NOMO-1 (cell line): ENCODE measurements around the gene SMURF2.
"Not testable (repeated sequence)": the region's sequence is repeated elsewhere in the genome, so short reads cannot be mapped to it uniquely, and the experiment has no call there.

Experiments
- DNase-seq, 2 experiments: peaks; one replicate each; lab custom pipeline; 2025; ENCODE audit not compliant: unreplicated experiment in 2 of 2; lab: John Stamatoyannopoulos, UW

The SMURF2 gene

DNA sequence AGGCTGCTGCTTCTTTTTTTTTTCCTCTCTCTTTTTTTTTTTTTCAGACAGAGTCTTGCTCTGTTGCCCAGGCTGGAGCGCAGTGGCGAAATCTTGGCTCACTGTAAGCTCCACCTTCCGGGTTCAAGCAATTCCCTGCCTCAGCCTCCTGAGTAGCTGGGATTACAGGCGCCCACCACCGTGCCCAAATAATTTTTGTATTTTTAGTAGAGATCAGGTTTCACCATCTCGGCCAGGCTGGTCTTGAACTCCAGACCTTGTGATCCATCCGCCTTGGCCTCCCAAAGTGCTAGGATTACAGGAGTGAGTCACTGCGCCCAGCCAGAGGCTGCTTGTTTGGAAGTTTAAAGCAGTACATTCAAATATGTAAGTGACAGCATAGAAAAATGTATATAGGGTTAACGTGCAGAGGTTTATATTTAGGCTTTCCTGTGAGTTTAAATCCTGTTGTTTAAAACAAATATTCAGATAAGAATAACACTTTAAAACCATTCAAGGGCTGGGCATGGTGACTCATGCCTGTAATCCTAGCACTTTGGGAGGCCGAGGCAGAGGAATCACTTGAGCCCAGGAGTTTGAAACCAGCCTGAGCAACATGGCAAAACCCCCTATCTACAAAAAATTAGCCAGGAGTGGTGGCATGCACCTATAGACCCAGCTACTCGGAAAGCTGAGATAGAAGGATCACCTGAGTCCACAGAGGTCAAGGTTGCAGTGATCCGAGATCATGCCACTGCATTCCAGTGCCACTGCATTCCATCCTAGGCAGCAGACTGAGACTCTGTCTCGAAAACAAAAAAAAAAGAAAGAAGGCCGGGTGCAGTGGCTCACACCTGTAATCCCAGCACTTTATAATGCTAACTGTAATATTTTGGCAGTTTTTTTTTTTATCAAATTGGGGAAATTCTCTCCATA lies 6.0 kb upstream of the SMURF2 start:
- DNase-seq, result not testable (repeated sequence)

DNA sequence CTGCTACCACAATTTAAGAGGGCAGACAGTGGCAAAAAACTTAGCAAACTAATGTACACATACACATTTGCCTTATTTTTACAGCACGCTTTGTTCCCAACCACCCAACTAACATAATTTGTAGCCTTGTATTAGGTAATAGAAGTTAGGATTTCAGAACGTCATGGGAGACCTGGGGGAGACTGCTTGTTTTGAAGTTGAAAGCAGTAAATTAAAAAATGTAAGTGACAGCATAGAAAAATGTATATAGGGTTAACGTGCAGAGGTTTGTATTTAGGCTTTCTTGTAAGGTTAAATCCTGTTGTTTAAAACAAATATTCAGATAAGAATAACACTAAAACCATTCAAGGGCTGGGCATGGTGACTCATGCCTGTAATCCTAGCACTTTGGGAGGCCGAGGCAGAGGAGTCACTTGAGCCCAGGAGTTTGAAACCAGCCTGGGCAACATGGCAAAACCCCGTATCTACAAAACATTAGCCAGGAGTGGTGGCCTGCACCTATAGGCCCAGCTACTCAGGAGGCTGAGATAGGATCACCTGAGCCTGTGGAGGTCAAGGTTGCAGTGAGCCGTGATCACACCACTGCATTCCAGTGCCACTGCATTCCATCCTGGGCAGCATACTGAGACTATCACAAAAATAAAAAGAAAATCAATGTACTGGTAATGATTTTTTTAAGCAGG lies 2.3 kb upstream of the SMURF2 start:
- DNase-seq, result not testable (repeated sequence)

DNA sequence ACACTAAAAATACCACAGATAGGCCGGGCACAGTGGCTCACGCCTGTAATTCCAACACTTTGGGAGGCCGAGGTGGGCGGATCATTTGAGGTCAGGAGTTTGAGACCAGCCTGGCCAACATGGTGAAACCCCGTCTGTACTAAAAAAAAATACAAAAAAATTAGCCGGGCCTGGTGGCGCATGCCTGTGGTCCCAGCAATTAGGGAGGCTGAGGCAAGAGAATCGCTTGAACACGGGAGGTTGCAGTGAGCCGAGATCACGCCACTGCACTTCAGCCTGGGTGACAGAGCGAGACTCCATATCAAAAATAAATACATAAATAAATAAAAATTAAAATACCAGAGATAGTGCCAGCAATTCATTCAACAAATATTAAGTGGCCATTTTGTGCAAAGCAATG lies 1.7 kb upstream of the SMURF2 start:
- not testable (repeated sequence) for DNase-seq

DNA sequence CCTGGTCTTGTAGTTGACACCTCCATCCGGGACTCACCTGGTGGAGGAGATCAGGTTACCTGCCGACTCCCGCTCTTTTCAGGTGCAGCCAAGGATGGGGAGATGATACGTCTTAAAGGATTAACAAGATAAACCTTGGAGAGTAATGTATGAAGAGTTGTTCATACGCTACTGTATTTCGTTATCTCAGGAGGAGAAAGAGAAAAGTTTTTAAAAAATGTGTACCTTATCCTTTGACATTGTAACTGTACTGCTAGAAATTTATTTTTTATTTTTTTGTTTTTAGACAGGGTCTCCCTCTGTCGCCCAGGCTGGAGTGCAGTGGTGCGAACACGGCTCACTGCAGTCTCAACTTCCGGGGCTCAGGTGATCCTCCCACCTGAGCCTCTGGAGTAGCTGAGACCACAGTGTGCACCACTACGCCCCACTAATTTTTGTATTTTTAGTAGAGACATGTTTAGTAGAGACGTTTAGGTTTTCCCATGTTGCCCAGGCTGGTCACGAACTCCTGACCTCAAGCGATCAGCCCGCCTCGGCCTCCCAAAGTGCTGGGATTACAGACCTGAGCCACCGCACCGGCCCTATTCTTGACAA lies 764 bp upstream of the SMURF2 start:
- DNase-seq, result no peak

DNA sequence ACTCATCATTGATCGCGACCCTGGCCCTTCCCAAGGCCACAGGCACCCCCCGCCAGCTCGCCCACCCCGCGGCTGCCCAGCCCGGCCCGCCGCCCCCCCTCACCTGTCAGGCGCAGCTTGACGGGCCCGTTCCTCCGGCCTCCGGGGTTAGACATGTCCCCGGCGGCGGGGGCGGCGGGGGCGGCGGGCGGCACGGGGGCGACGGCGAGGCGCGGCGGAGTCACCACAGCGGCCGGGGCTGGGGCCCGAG lies 456 bp downstream of the SMURF2 start:
- DNase-seq, result peak in 1 of 2 experiments; percentile 51

DNA sequence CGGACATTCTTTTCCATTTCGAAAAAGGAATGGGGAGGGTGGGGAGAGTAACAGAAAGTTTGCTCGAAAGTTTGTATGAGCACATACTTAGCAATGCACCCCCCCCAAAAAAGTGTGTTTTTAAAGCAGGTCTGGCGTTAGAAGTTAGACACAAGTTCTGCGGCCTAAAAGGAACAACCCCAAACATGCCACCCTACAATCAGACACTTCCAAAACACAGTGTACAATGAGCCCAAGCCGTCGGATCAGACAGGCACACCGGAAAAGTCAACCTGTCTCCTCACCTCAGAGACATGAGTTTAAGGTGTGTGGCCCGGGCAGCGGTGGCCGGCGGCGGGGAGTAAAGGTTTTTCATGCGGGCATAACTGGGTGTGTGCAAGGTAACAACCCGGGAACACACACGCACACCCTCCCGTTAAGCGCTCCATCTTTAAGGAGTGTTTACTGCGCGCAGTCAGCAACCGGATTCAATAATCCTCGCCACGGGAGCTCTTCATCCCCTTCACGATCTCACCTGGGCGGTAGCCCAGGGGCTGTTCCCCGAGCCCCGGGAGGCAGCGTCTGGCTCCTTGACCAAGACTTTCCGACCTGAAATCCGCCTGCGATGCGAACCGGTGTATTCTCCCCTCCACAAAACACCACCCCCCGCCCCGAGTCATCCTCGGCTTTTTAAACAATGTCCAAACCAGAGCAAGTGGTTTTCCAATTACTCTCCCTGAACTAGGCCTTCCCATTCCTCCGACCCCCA lies 955 bp downstream of the SMURF2 start:
- not testable (repeated sequence) for DNase-seq

DNA sequence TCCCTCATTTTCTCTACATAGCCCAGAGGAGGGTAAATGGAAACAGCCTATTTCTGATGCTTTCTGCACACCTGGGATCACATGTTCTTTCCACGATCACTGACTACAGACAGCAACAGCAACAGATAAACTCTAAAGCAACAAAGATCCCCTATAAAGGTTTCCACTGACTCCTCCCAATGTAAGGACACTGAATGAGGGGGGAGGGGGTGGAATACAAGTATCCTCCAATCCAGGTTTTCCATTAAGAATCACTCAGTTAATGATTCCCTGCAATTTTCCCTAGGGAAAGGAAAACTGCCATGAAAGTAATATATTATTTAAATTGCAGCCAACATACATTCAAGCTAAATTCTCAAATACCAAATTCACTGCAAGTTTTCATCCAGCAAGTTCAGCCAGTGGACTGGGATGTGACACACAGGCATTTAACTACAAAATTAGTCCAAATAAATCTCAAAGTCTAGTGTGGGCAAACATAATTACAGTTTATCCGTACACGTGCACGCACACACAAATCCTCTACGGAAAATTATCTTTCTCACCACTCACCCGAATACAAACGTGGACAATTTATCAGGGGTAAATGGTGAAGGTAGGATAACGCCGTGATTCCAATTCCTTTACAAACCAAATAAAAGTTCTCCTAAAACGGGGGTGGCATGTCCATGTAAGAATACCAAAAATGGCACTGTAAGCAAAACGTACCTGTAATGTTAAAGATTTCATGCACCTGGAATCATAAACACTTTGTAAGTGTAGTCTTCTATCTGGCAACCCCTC lies 1.7 kb downstream of the SMURF2 start:
- not testable (repeated sequence) for DNase-seq

DNA sequence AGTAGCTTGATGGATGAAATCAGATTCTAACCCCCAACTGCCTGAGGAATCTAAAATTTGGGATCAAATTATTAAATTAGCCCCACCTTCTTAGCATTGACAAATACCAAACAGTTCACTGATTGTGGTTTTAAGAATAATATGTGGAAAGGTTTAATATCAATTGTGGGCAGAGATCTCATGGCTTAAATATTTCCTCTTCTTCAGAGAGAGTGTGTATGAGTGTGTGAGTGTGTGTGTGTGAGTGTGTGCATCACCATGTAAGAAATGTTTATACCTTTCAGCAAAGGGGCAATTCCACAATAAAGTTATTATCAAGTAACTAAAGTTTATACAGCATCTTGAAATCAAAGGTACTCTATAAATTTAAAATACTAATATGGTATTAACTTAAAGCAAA lies 3.2 kb downstream of the SMURF2 start:
- DNase-seq, result no peak

DNA sequence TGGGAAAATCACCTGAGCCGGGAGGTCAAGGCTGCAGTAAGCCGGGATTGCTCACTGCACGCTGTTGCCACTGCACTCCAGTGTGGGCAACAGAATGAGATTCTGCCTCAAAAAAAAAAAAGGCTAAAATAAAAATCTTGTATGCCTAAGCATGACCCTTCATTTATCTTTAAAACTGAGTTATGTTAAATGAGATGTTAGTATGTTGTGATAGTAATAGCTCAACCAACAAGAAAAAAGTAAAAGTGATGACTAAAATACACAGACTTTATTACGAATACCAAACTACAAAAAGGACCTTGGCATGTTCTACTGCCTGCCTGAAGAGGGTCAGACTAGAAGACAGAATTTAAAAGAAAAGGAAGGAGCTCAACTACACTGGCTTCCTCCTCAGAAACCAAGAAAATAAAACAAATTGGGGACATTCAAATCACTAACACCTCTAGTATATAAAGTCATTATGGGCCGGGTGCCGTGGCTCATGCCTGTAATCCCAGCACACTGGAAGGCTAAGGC lies 4.4 kb downstream of the SMURF2 start:
- DNase-seq, result no peak

- no peak for DNase-seq
Measured at GRCh38 chr17:64655704-64656103, 6.4 kb downstream of the SMURF2 start.

GRCh38 chr17:64653985-64654355 lies 8.1 kb downstream of the SMURF2 start:
- no peak for DNase-seq

- no peak for DNase-seq
Measured at GRCh38 chr17:64653325-64653984, 8.7 kb downstream of the SMURF2 start.

DNA sequence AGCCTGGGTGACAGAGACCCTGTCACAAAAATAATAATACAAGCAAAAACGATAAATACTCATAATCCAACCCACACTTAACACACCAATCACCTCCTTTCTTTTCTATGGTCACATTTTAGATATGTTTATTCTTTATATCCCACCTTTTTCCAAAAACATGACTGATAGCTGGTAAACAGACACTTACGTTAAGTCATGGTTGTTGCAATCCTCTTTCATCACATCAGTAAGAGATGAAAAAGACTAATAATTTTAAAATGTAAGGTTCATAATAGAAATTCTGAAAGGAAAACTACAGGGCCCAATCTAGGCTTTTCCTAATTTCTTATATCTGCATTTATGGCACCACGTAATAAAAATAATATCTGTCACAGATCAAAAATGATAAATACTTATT lies 10.2 kb downstream of the SMURF2 start:
- no peak for DNase-seq

DNA sequence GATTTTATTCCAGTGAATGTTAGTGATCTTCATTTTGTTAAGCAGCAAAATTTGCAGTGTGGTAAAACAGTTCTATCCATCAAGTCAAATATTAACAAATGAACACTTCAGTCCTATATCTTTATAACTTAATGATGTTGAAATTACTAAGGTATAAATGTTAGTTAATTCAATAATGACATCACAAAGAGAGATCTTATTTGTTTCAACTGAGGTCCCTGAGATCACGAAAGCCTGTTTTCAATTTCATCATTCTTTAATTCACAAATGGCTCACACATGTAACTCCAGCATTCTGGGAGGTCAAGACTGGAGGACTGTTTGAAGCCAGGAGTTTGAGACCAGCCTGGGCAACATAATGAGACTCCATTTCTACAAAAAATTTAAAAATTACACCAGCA lies 13.9 kb downstream of the SMURF2 start:
- no peak for DNase-seq

GRCh38 chr17:64647817-64648216 lies 14.3 kb downstream of the SMURF2 start:
- DNase-seq, result no peak

- DNase-seq, result peak in 1 of 2 experiments; percentile 10
Measured at GRCh38 chr17:64639516-64639915, 22.6 kb downstream of the SMURF2 start.

DNA sequence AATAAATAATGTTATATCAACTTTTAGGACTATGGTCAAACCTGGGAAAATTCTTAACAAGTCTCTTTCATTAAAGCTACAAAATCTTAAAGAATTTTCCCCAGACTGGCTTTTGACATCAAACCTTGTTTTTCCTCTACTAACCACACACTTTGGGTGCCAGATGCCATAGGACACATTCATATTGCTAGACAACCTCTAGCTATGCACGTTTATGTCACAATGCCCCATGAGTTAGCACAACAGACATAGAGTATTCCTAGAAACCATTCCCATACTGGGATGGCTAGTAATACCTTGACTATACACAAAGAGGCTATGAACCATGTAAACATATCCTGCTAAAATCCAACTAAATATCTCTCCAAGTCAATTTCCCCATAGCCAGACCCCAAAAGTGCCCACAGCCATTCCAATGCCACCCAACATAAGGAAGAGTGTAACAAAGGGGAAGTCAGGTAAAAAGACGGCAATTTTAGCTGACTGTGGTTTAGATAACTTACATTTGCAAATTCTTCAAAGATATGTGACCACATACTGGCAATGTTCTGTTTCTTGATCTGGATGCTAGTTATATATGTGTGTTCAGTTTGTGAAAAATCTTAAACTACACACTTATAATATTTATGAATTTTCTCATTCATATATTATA lies 23.4 kb downstream of the SMURF2 start:
- peak; percentile 30 to 44 for DNase-seq

DNA sequence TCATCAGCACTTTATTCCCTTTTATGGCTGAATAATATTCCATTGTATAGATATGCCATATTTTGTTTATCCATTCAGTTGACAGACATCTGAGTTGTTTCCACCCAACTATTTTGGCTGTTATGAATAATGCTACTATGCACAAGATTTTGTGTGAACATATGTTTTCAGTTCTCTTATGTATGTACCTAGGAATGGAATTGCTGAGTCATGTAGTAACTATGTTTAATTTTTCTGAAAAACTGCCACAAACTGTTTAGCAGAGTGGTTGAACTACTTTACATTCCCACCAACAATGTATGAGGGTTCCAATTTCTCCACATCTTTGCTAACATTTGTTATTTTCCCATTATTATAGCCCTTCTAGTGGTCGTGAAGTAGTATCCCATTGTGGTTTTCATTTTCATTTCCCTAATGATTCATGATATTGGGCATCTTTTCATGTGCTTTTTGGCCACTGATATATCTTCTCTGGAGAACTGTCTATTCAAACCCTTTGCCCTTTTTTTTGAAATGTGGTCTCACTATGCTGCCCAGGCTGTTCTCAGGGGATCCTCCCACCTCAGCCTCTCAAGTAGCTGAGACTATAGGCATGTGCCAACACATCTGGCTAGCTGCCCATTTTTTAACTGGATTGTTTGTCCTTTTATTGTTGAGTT lies 26.3 kb downstream of the SMURF2 start:
- peak in 1 of 2 experiments; percentile 33 for DNase-seq

- no peak for DNase-seq
Measured at GRCh38 chr17:64634218-64634617, 27.9 kb downstream of the SMURF2 start.
